SJCRH30 (cell line): ENCODE data around the gene EZR. TPM values are rescaled to one million over a fixed set of nuclear protein-coding genes. Genes with fewer than 3 reads are reported as not detected.
"Not testable (repeated sequence)": the region's sequence is repeated elsewhere in the genome, so short reads cannot be mapped to it uniquely, and the experiment has no call there.

Experiments
- DNase-seq, 2 experiments: peaks; one replicate each; pipeline ENCODE4 v3.0.0-alpha.2; 2015 to 2020
- H3K27ac ChIP-seq: fragments of 250-450 bp; sonication (Bioruptor Pico); 2 replicates; pipeline ENCODE4 v1.5.1; 2020; ENCODE audit warnings: mild to moderate bottlenecking, moderate library complexity
- H3K27me3 ChIP-seq: fragments of 250-450 bp; sonication (Bioruptor Pico); 2 replicates; pipeline ENCODE4 v1.5.1; 2020; ENCODE audit warnings: mild to moderate bottlenecking, moderate library complexity
- H3K36me3 ChIP-seq: fragments of 250-450 bp; sonication (Bioruptor Pico); 2 replicates; pipeline ENCODE4 v1.5.1; 2020; ENCODE audit warnings: mild to moderate bottlenecking, moderate library complexity
- H3K4me1 ChIP-seq: fragments of 250-450 bp; sonication (Bioruptor Pico); 2 replicates; pipeline ENCODE4 v1.5.1; 2020; ENCODE audit warnings: mild to moderate bottlenecking, moderate library complexity
- H3K4me3 ChIP-seq: fragments of 250-450 bp; sonication (Bioruptor Pico); 2 replicates; pipeline ENCODE4 v1.5.1; 2020; ENCODE audit warnings: mild to moderate bottlenecking, moderate library complexity
- H3K9me3 ChIP-seq: fragments of 250-450 bp; sonication (Bioruptor Pico); replicated peaks from 2 replicates; pipeline ENCODE4 v1.5.1; 2020; ENCODE audit warnings: mild to moderate bottlenecking, moderate library complexity
- total RNA-seq: library from RNA; depleted of rRNA; stranded (reverse); fragments of >200 nt; shearing (Covaris generic); gene quantifications from 2 replicates; pipeline ENCODE4 v1.2.3, GENCODE V29; 2014

Gene EZR
- total RNA-seq, 1 experiment from 2014 or later: 44.6 TPM

DNA sequence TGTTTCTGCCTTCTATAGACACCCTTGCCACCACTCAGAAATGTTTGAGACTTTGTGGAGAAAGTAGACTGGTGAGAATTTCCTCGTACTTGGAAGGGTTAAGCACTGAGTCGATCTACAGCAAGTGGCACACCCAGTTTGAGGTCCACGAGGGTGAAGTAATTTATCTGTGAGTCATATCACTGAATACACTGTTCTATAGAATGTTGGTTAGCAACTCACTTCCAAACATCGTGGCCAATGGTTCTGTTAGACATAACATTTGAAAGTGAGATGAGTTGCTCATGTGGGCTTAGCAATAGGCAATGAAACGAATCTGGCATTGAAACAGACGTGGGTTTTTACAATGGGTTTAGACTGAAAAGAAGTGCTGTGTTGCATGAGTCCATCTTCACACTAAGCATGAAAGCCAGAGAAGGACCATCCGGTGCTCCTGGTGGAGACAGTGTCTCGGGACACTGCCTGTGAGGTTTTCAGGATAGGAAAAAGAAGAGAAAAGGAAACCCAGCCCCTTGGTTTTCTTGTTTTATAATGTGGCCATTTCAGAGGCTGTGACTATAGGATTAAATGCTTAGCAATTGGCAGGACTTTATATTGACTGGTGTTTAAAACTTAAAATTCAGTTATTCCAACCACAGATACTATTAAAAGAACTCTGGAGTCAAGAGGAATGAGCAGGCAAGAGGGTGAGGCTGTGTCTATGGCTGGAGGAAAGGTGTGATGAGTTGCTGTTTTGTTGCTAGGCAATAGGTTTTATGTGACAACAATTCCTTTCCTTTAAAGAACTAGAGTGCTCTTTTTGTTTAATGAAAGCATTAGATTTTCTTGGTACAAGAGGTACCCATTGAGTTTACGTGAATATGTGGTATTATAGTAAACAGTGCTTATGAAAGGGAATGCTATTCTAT is 31.0 kb upstream of the EZR start:
- H3K4me3 ChIP-seq: no peak overlapping the region
- no peaks in the 10 kb centered on the region for H3K9me3 ChIP-seq
- peak overlapping the region; percentile 18; the same call in 1 of the 2 replicates for H3K27ac ChIP-seq
- no peaks in the 10 kb centered on the region for H3K36me3 ChIP-seq
- H3K4me1 ChIP-seq: peaks cover 31% of the 10 kb centered on the region
- H3K27me3 ChIP-seq: no peaks in the 10 kb centered on the region; the same call in 1 of the 2 replicates
- peak; percentile 13 to 29 for DNase-seq

DNA sequence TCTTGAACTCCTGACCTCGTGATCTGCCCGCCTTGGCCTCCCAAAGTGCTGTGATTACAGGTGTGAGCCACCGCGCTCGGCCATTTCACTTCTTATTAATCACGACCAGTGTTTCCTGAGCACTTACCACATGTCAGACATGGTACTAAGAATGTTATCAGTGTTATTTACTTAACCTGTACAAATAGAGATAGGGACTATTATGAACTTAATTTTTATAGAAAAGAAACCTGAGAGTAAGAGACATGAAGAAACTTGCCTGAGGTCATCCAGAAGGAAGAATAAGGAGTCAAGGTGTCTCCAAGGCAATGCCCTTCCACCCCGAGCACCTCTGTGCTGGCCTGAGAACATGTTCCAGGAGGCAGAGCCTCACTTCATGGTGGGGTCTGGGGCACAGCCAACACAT is 29.3 kb upstream of the EZR start:
- no peaks in the 10 kb centered on the region; the same call in 1 of the 2 replicates for H3K27me3 ChIP-seq
- no peak for DNase-seq
- no peak overlapping the region for H3K27ac ChIP-seq
- no peaks in the 10 kb centered on the region for H3K36me3 ChIP-seq
- no peak overlapping the region for H3K4me3 ChIP-seq
- no peaks in the 10 kb centered on the region for H3K9me3 ChIP-seq
- peaks cover 25% of the 10 kb centered on the region for H3K4me1 ChIP-seq

DNA sequence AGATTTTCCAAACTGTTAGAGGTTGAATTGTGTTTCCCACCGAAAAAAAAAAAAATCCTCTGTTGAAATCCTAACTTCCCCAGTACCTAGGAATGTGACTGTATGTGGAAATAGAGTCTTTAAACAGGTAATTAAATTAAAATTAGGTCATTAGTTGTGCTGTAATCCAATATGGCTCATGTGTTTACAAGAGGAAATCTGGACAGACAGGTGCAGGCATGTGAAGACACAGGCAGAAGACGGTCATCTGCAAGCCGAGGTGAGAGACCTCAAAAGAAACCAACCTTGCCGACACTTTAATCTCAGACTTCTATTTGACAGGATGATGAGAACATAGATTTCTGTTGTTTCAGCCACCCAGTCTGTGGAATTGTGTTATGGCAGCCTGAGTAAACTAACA is 28.6 kb upstream of the EZR start:
- DNase-seq: no peak
- H3K36me3 ChIP-seq: no peaks in the 10 kb centered on the region
- peaks cover 19% of the 10 kb centered on the region; the same call in 1 of the 2 replicates for H3K4me1 ChIP-seq
- H3K9me3 ChIP-seq: no peaks in the 10 kb centered on the region
- no peaks in the 10 kb centered on the region; the same call in 1 of the 2 replicates for H3K27me3 ChIP-seq
- no peak overlapping the region for H3K27ac ChIP-seq
- H3K4me3 ChIP-seq: no peak overlapping the region

DNA sequence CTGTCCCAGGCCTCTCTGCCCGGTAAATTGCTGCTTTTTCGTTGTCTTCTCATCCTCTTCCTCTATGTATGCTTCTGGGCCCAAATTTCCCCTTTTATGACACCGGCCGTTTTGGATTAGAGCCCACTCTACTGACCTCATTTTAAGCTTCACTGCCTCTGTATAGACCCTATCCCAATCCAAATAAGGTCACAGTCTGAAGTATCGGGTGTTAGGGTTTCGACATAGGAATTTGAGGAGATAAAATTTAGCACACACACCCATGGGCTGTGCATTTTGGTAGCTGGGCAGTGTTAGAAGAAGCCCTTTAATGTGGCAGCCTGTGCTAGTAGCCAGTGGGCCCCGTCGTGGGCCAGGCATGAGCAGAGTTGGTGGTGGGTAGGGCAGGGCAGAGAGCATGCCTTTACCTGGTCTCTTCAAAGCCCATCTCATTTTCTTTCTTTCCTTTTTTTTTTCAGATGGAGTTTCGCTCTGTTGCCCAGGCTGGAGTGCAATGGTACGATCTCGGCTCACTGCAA is 27.9 kb upstream of the EZR start:
- no peak for DNase-seq
- no peaks in the 10 kb centered on the region for H3K36me3 ChIP-seq
- H3K4me3 ChIP-seq: no peak overlapping the region
- no peaks in the 10 kb centered on the region; the same call in 1 of the 2 replicates for H3K27me3 ChIP-seq
- no peak overlapping the region for H3K27ac ChIP-seq
- peaks cover 18% of the 10 kb centered on the region; the same call in 1 of the 2 replicates for H3K4me1 ChIP-seq
- H3K9me3 ChIP-seq: no peaks in the 10 kb centered on the region

- Histone ChIP-seq H3K27me3 (no peaks in the 10 kb centered on the region; the same call in 1 of the 2 replicates), H3K9me3 (no peaks in the 10 kb centered on the region), H3K27ac (no peak overlapping the region), H3K4me1 (peaks cover 4% of the 10 kb centered on the region; the same call in 1 of the 2 replicates), H3K4me3 (no peak overlapping the region), H3K36me3 (no peaks in the 10 kb centered on the region)
- DNase-seq: no peak
Measured at GRCh38 chr6:158843751-158844683, 24.8 kb upstream of the EZR start.

DNA sequence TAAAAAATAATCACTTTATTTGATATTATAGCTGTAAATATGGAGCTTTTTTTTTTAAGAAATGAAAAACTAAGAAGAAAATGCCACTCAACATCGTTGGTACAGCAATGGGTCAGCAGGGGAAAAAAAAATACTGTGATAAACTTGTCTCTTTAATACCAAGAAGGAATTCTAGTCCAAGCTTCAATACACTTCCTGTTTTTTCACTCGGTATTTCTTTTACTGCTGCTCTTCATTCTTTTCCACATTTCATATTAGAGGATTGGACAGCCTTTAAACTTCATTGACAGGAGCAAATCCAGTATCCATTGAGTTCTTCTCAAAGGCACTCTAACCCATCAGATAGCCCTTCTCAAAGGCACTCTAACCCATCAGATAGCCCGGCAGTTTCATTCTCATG is 22.2 kb upstream of the EZR start:
- no peaks in the 10 kb centered on the region; the same call in 1 of the 2 replicates for H3K27me3 ChIP-seq
- no peak for DNase-seq
- H3K4me3 ChIP-seq: no peak overlapping the region
- no peaks in the 10 kb centered on the region for H3K9me3 ChIP-seq
- no peaks in the 10 kb centered on the region for H3K36me3 ChIP-seq
- no peak overlapping the region for H3K27ac ChIP-seq
- peaks cover 4% of the 10 kb centered on the region; the same call in 1 of the 2 replicates for H3K4me1 ChIP-seq

GRCh38 chr6:158840465-158840864 is 21.3 kb upstream of the EZR start:
- no peak for DNase-seq
- Histone ChIP-seq H3K27me3 (no peaks in the 10 kb centered on the region), H3K4me3 (no peak overlapping the region), H3K9me3 (no peaks in the 10 kb centered on the region), H3K36me3 (no peaks in the 10 kb centered on the region), H3K27ac (no peak overlapping the region), H3K4me1 (peaks cover 4% of the 10 kb centered on the region; the same call in 1 of the 2 replicates)

- no peaks in the 10 kb centered on the region for H3K27me3 ChIP-seq
- peaks cover 4% of the 10 kb centered on the region; the same call in 1 of the 2 replicates for H3K4me1 ChIP-seq
- no peaks in the 10 kb centered on the region for H3K9me3 ChIP-seq
- H3K36me3 ChIP-seq: no peaks in the 10 kb centered on the region
- H3K27ac ChIP-seq: no peak overlapping the region
- no peak overlapping the region for H3K4me3 ChIP-seq
- DNase-seq: no peak
Measured at GRCh38 chr6:158839796-158840195, 20.6 kb upstream of the EZR start.

DNA sequence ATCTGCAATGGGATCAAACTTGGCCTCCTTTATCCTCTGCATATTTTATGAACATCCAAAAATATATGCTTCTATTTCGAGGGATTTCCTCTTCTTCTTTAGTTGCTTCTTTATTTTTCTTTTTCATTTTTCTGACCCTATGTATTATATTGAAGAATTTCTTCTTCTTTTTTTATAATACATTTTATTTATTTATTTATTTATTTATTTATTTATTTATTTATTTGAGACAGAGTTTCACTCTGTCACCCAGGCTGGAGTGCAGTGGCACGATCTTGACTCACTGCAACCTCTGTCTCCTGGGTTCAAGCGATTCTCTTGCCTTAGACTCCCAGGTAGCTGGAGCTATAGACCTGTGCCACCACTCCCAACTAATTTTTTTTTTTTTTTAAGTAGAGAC is 19.6 kb upstream of the EZR start:
- H3K4me1 ChIP-seq, H3K36me3 ChIP-seq, H3K27me3 ChIP-seq, H3K27ac ChIP-seq, H3K9me3 ChIP-seq, DNase-seq, H3K4me3 ChIP-seq: not testable (repeated sequence)

- Histone ChIP-seq H3K4me3 (no peak overlapping the region), H3K4me1 (no peaks in the 10 kb centered on the region), H3K9me3 (no peaks in the 10 kb centered on the region), H3K27me3 (no peaks in the 10 kb centered on the region), H3K36me3 (no peaks in the 10 kb centered on the region), H3K27ac (no peak overlapping the region)
- peak; percentile 44 to 65 for DNase-seq
Measured at GRCh38 chr6:158837684-158838625, 18.8 kb upstream of the EZR start.

DNA sequence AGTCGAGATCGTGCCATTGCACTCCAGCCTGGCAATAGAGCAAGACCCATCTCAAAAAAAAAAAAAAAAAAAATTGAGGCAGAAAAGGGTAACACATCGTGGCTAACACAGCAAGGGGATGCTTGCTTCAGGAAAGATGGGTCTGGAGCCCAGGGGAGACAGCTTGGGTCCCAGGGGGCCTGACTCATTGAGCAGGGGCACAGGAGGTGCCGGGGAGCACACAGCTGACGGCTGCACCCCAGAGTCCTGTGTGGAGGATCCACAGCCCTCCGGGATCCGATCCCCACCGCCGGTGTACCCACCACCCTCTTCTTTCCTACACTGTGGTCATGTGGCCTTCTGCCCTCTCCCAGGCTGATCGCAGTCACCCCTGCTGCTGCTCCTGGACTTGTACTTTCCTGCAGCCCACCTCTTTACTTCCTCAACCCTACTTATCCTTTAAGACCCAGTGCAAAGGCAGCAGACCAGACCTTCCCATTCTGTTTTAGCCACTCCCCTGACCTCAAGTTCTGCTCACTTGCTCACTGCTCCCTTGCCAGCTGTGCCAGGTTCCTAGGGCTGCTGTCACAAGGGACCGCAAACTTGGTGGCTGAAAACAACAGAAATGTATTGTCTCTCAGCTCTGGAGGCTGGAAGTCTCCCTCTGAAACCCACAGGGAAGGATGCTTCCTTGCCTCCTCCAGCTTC is 17.6 kb upstream of the EZR start:
- Histone ChIP-seq H3K4me3 (no peak overlapping the region), H3K9me3 (no peaks in the 10 kb centered on the region), H3K27ac (no peak overlapping the region), H3K4me1 (no peaks in the 10 kb centered on the region), H3K27me3 (no peaks in the 10 kb centered on the region), H3K36me3 (no peaks in the 10 kb centered on the region)
- no peak for DNase-seq

- no peaks in the 10 kb centered on the region for H3K9me3 ChIP-seq
- H3K36me3 ChIP-seq: no peaks in the 10 kb centered on the region
- H3K27me3 ChIP-seq: no peaks in the 10 kb centered on the region
- no peaks in the 10 kb centered on the region for H3K4me1 ChIP-seq
- H3K27ac ChIP-seq: no peak overlapping the region
- no peak overlapping the region for H3K4me3 ChIP-seq
- DNase-seq: peak in 1 of 2 experiments; percentile 11
Measured at GRCh38 chr6:158835616-158836221, 16.6 kb upstream of the EZR start.
